HG03196 (cell line): ENCODE measurements around the gene NKAIN4.

Source experiments
- ATAC-seq: cut with Tn5 transposase; IDR thresholded peaks from one replicate; pipeline ENCODE4 v1.9.1; 2021; ENCODE audit not compliant: unreplicated experiment

NKAIN4 gene

DNA sequence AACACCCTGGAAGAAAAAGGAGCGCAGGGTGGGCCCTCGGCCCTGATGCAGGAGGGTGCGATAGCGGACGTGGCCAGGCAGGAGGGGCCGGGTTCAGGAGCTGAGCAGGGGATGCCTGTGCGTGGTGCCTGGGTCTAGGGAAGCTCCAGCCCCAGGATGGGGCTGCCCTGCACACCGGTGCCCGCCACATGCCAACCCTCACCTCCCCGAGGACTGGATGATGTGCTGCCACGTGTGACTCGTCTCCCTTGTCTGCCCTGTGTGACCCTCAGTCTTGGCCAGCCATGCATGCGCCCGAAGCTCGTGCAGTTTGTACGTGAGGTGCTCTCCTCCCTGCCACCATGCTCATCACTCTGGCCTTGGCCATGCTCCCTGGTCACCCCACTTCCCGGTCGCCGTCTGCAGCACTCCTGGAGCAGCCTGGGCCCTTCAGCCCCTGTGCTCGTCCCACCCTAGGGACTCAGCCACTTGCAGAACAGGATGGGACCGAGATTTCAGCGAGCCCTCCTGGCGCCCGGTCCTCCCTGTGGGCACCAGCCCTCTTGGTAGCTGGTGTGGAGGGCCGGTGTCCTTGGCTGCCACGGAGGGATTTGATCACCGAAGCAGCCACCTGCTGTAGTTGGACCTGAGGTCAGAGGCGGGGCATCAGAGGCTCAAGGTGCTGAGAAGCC, 34.5 kb upstream of the NKAIN4 start:
- no peak for ATAC-seq

DNA sequence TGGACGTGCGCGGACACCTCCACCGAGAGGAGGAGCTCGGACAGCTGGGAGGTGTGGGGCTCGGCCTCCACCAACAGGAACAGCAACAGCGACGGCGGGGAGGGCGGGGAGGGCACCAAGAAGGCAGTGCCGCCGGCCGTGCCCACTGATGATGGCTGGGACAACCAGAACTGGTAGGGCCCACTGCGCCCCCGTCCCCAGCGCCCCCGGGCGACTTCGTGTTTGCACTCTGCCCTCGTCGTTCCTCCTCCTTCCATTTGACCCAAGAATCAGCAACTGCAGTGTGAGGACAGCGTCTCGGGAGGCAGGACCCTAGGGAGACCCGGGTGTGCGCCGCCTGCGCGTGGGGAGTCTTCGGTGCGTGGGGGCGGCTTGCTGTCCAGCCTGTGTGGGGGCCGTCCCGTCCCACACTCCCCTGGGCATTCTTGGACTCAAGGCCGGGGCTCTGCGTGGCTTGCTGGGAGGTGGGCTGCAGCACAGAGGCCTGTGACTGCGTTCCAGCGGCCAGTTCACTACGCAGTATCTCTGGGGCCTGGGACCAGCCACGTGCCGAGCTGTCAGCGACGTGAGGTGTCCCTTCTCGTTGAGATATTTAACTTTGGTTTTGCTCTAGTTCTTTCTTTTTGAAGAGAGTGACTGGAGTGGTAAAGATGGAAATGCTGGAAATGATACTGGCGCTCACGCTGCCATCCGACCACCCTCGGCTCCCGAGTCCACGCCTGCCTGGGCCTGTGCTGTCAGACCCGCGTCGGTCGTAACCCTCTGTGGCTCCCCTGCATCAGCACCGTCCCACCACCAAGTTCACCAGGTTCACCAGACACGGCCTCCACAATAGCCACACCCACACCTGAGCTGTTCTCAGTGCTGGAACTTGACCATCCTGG, 33.7 kb upstream of the NKAIN4 start:
- no peak for ATAC-seq

DNA sequence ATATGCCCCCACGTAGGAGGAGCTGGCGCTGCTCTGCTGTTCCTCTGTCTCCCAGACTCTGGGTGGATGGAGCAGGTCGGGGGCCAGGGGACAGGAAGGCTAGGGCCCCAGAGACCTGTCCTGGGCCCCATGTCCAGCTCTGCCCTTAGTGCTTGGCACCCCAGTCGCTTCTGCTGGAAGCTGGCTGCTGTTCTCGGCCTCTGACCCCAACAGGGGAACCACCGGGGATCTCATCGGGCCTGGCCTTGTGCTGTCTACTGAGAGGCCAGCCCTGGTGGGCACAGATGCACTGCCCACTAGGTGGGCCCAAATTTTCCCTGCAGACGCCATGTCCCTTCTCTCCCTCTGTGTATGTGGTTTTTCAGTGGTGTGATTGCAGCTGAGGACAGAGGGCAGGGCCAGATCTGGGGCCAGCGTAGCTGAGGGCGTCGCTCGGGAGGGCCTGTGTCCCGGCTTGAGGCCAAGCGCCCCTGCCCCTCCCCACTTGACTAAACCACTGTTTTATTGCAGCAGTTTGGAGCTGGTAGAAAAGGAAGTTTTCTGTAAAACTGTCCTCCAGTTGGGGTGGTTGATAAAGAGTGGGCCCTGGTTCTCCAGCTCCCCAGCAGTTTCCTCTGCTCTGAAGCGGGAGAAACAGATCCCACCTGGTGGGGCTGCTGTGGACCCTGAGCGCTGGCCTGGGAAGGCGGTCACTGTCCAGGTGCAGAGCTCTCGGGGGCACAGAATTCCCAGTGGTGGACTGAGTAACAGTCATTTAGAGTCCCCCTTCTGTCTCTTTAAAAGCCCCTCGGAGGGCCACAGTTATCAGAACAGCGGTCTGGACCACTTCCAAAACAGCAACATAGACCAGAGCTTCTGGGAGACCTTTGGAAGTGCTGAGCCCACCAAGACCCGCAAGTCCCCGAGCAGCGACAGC, 32.8 kb upstream of the NKAIN4 start:
- ATAC-seq, result no peak

DNA sequence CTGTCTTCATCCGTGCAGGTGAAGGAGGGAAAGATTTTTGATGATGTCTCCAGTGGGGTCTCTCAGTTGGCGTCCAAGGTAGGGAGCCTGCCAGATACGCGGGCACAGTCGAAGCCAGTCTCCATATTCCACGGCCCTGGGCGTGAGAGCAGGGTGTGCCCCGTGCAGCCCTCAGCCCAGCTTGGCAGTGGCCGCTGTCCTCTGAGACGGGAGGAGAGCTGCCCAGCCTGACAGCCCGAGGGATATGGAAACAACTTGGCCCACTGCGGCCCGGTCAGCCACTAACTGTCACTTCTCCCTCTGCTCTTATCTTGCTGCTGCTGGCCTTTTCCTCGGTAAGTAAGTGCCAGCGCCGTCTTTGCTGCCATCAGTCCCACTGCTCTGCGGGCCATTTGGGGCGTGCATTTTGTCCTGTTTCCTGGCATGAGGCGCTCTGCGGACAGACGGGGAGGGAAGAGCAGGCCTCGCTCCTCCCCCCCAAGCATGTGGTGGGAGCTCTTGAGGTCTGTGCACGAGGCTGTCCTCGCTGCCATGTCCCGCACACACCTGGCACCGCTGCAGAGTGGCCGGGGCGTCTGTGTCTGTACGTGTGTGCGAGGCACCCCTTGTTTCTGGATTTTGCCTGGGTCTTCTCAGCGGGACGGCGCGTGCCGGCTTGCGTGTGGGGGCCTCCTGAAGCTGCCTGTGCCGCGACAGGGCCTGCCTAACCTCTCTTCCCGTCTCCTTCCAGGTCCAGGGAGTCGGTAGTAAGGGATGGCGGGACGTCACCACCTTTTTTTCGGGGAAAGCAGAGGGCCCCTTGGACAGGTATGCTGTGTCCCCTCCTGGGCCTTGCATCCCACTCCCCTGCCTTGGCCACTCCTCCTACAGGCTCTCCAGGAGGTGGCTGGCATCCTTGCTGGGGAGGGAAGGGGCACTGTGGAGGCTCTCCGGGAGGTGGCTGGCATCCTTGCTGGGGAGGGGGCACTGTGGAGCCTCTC, 31.7 kb upstream of the NKAIN4 start:
- ATAC-seq, result no peak

DNA sequence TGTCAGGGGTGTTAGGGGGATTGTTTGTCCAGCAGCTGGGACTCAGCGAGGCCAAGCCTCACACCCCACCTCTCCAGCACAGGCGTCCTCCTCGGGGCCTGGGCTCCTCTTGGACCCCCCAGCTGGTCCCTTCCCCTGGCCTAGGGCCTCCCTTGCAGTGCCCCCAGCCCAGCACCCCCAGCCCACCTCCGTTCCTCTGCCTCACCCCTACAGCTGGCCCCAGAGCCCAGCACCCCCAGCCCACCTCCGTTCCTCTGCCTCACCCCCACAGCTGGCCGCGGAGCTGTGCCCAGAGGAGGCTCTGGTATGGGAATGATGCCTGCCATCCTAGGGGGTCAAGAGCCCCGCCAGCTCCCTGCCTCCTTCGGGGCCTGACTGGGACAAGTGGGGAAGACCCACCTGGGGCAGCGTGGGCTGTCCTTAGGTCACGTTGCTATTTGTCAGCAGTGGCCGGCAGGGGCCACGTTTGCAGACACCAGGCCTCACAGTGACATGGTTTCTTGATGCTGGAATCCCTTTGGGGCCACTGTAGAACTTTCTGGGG, 30.8 kb upstream of the NKAIN4 start:
- ATAC-seq, result no peak

DNA sequence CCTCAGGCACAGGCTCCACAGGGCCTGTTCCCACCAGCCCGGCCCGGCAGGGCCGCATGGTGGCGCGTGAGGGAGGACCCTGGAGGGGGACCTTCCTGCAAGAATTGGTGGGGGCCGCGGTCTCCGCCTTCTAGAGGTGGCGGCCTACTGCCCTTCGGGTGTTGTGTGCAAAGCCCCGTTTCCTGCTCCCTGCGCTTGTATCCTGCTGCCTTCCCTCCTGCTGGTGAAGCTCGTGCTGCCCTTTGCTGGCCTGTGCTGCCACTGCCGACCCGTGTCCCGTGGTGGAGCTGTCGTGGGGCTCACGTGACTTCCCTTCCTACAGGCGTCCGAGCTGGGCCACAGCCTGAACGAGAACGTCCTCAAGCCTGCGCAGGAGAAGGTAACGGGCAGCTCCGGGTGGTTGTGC, 30.3 kb upstream of the NKAIN4 start:
- no peak for ATAC-seq

DNA sequence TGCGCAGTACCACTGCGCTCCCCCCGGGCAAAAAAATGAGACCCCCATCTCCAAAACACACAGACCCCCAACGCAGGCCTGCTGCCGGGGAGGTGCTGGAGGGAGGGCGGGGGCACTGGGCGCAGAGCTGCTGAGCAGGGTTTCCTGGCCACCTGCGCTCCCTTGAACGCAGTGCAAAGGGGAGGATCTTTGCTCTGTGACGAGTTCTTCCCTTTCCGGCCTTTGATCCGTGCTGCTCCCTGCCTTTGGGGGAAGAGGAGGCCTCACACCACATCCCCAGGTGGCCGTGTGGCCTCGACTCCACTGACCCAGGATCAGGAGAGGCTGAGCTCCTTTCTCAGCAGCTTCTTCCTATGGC, 29.8 kb upstream of the NKAIN4 start:
- ATAC-seq, result no peak

DNA sequence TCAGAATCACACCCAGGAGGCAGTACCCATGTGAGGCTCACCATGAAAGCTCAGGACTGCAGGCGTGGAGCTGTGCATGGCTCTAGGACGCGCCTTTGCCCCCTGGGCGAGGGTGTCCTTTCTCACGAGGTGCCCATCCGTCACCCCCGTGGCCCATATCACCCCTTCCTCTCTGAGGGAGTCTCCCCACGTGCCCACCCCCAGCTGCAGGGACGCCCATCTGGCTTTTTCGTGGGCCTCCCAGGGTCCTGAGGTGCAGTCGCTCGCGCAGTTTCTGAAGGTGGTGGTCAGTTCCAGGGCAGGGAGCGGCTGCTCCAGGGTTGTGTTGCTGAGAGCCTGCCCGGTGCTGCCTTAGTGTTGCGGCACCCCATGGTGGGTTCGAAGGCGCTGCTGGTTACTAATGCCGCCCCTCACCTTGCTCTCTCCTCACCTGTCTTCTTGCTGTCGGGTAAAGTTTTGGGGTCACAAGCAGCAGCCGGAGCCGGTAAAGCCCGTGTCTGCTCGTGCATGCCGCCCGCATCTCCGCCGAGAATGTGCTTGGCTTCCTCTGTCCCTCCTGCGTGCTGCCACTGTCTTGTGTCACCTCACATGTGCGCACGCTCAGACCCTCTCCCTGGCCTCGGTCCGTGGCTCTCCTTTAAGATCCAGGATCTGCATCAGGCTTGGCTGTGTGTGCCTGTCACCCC, 29.3 kb upstream of the NKAIN4 start:
- ATAC-seq, result no peak

DNA sequence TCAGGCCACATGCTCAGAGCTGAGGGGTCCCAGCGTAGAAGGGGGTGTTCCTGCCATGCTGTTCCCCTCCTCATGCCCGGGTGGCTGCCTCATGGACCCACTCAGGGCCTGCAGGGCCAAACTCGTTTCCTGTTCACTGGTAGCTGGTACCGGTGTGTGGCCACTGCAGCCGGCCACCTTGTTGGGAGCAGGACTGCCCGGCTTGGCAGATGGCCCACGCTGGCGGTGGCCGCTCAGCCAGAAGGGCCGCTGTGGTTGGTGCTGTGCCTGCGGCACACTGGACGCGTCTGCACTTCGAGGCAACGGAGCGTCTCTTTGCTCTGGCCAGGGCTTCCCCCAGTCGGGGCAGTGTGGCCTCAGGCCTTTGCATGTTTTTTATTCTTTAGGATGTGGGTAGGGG, 28.7 kb upstream of the NKAIN4 start:
- no peak for ATAC-seq

DNA sequence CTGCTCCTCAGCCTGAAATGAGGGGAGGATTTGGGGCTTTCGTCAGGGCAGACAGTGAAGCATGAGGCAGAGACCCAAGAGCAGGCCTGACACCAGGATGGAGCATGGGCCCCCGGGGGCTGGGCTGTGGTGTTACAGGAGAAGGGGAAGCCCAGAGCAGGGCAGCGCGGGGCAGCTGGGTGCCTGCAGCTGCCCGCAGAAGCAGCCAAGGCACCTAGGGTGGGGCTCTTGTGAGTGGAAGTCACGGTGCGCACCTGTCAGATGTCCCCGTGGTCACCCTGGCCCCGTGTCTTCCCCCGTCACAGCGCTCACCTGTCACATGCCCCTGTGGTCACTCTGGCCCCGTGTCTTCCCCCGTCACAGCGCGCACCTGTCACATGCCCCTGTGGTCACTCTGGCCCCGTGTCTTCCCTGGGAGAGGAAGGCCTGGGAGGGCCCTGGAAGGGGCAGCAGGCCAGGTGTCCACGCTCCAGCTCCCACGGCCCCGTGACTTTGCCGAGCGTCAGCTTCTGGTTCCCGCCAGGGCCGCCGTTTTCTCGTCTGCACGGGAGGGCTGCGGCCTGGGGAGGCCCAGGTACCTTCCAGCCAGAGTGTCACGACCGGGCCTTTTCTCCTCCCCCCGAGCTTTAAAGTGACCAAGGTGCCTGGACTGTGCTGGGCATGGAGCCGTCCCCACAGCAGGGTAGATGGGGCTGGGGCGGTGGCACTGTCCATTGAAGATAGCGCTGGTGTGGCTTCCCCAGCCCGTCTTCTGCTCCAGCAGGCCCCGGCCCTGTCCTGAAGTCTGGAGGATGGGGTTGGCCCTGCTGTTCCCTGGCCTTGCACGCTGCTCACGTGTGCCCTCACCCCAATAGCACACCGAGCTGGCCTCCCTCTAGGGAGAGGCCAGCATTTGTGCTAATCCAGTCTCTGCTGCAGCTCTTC, 27.7 kb upstream of the NKAIN4 start:
- no peak for ATAC-seq

DNA sequence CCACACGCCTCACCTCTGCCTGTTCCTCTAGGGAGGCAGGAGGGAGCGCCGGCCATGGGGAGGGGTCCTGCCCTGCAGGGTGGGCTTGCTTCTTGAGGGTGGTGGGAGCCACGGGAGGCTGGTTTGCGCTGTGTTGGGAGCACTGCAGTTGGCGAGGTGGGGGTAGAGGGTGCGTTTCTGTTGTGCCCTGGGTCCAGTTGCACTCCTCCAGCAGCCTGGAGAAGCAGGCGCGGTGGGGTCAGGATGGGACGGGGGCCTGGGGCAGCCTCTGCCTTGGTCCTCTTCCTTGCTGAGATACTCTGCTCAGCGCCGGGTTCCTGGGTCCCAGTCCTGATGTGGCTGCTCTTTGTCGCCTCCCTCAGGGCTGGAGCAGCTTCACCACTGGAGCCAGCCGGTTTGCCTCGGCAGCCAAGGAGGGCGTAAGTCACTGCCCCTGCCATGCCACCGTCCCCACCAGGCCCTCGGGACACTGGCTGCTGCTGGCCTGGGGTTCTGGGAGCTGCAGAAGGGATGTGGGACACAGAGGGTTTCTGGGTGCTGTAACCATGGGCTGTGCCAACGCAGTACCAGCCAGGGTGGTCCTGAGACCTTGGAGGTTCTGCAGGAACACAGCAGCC, 26.8 kb upstream of the NKAIN4 start:
- no peak for ATAC-seq

DNA sequence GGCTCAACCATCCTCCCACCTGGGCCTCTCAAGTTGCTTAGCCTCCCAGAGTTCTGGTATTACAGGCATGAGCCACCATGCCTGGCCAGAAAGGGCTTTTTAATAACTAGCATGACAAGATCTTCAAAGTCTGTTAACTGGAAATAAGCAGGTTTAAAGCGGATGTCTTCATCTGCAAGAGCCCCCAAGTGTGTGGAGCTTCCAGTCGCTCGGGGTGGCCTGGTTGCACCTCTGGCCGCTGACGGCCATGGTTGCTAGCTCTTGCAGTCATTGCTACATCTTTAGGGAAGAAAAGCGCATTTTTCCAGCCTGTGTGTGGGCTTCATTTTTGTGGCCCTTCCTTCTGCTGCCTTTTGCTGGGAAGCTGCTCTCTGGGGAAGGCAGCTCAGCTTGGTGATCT, 26.1 kb upstream of the NKAIN4 start:
- no peak for ATAC-seq

DNA sequence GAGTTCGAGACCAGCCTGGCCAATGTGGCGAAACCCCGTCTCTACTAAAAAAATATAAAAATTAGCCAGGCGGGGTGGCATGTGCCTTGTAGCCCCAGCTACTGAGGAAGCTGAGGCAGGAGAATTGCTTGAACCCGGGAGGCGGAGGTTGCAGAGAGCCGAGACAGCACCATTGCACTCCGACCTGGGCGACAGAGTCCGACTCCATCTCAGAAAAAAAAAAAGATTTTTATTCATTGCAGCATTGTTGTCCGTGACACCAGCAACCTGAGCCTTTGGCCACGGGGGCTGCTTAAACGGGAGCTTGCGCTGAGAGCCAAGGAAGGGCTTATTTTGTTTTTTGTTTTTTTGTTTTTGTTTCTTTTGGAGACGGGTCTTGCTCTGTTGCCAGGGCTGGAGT, 25.7 kb upstream of the NKAIN4 start:
- no peak for ATAC-seq

DNA sequence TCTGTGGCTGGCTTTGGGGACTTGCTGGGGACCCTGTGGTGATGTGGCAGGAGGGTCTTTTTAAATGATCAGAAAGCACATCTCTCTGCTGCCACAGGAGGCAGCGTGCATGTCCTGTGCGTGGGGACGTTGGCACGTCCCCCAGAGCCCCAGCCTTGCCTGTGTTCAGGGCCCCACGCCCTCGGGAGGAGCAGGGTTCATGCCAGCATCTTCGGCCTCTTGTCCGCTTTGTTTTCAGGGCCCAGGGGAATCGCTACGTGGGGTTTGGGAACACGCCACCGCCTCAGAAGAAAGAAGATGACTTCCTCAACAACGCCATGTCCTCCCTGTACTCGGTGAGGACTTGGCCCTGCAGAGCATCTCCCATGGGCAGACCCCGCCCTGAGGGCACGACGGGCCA, 24.4 kb upstream of the NKAIN4 start:
- no peak for ATAC-seq

DNA sequence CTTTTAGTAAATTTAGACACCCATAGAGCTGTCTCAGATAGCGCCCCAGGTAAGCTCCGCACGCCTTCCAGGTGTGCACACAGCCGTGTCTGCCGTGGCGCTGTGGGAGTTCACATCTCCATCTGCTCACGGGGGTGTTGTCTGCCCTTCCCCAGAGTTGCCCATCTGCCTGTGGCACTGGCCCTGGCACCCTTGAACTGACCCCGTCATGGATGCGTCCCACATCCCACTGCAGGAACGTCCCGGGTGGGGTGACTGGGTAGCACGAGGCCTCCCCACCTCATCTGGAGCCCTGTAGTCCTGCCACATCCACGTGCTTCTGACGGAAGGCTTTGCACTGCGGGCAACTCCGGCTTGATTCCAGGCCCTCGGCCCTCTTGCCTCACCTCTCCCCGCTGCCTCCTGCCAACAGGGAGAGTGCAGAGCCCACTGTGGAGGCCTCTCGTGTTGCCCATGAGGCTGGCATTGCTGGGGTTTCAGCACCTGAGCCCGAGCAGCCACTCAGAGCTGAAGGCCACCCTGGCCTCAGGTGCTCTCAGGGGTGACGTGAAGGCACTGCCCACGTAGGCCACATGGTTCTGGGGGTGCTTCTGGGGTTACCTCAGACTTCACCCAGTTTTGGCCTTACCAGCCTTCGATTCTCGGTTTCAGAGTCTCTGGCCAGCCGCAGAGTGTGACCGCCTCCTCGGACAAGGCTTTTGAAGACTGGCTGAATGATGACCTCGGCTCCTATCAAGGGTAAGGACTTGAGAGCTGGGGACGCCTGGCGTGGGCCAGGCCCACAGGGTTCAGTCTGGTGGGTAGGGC, 23.4 kb upstream of the NKAIN4 start:
- ATAC-seq, result no peak

DNA sequence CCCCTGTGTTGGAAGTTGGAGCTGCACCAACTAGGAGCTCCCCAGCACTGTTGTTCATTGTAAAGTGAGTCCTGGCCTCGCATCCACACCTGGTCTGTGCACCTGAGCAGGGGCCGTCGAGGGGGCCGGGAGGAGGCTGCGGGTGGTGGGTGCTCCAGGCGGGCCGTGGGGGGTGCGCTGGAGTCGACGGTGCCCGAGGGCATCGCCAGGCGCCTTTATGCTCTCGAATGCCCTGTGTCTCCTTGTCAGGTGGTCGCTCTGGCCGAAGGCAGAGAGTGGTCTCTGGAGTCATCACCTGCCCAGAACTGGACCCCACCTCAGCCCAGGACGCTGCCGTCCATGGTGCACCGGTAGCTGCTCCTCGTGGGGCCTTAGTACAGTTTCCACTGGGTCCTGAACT, 22.7 kb upstream of the NKAIN4 start:
- no peak for ATAC-seq

DNA sequence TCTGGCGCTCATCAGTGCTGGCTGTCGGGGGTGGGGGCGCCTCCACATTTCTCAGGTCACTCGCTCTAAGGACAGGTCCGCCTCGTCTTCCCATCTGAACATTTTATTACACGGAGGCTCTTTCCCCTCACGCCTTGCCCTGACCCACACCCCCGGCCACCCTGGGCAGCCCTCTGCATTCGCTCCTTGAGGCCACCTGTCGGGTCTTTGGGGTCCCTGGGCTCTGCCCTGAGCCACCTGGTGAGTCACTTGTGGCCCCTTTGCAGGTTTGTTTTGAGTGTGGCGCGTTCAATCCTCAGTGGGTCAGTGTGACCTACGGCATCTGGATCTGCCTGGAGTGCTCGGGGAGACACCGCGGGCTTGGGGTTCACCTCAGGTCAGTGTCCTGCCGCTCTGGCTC, 21.6 kb upstream of the NKAIN4 start:
- no peak for ATAC-seq
